ENCODE results near the gene RERE. TPM values are rescaled to one million over a fixed set of nuclear protein-coding genes. Genes with fewer than 3 reads are reported as not detected.

The RERE gene
- total RNA-seq, 1 experiment from 2014 or later, result 40.6 TPM

DNA sequence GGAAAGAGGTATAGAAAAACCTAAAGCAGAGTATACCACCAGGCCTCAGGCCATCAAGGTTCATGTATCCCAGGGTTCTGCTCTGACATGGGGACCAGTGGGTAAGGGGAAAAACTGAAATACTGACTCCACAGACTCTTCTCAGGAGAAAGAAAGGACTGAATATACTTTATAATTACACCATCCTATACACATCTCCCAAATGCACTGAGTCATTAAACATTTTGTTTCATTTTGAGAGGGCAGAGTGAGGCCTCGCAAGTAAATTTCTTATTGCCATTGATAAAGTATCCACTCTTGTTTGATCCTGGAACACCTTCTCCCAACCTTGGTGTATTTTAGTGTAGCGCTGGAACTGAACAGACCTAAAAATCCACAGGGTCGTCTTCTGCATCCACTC is 251.6 kb downstream of the RERE start:
- no peak overlapping the region for H2AFZ ChIP-seq (ENCODE audit: low read depth, low read length, poor library complexity, severe bottlenecking)
- no peaks in the 10 kb centered on the region for H3K27me3 ChIP-seq (ENCODE audit: insufficient read depth, low read length)
- H4K20me1 ChIP-seq (ENCODE audit: insufficient read depth), result no peaks in the 10 kb centered on the region
- H3K4me3 ChIP-seq (replicated peaks in 1 of 2; ENCODE audit: low read depth in 1 of 2, low read length in 2 of 2), result no peak overlapping the region
- no peak for DNase-seq (ENCODE audit: low read depth, low spot score)
- no peaks in the 10 kb centered on the region for H3K9me3 ChIP-seq (ENCODE audit: control insufficient read depth in 1 of 2, insufficient read depth in 1 of 2, low read depth in 1 of 2, low read length in 2 of 2)
- no peak for ATAC-seq
- no peak overlapping the region for H3K9ac ChIP-seq (ENCODE audit: low read length)
- CTCF ChIA-PET, result no interaction called here
- intact Hi-C loops (cut with micrococcal nuclease), result no loop called here
- H3K27ac ChIP-seq (ENCODE audit: low read depth, low read length), result no peak overlapping the region
- no peaks in the 10 kb centered on the region for H3K9me2 ChIP-seq (ENCODE audit: insufficient read depth)
- RAD21 ChIA-PET (ENCODE audit: low non-redundant PET in 1 of 2, low total read pairs in 2 of 2, uncharacterized antibody in 2 of 2, unreplicated experiment in 2 of 2), result no interaction called here
- no TSS peak for BruUV-seq (replicated peaks)
- TF ChIP-seq ZNF274 (IDR thresholded peaks at IDR 0.05; ENCODE audit: low read depth, low read length) (no peak), EZH2phosphoT487 (IDR thresholded peaks at IDR 0.05; ENCODE audit: borderline replicate concordance) (no peak)
- peaks cover 5 to 16% of the 10 kb centered on the region in 2 experiments; a peak in 3 of 4 replicates for H3K4me1 ChIP-seq (ENCODE audit: control insufficient read depth in 1 of 2, insufficient read depth in 2 of 2, low read length in 2 of 2)
- no peaks in the 10 kb centered on the region for H3K36me3 ChIP-seq (ENCODE audit: control insufficient read depth in 1 of 2, insufficient read depth in 2 of 2, low read length in 2 of 2)
- no peaks in the 10 kb centered on the region; the same call in 1 of the 2 replicates for H3K79me2 ChIP-seq (ENCODE audit: insufficient read depth, low read length)
- H3K4me2 ChIP-seq (ENCODE audit: low read length), result no peak overlapping the region
- POLR2A ChIA-PET, result no interaction called here

DNA sequence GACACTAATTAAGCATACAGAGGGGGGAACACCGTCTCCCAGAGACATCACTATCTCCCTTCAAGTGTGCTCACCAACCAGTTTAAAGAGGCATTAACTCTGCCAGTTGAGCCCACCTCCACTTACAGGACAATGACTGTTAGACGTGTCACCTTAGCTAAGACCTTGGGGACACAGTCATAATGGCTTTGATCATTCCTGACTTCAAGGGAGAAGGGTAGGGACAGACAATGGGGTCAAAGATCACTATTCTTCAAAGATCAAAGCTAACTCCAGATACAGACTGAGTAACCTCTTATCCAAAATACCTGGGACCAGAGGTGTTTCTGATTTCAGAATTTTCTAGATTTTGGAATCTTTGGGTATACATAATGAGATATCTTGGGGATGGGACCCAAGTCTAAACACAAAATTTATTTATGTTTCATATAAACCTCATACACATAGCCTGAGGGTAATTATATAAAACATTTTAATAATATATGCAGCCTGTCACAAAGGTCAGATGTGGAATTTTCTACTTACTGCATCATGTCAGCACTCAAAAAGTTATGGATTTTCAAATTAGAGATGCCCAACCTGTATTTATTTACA is 253.4 kb downstream of the RERE start:
- Histone ChIP-seq H3K9me2 (ENCODE audit: insufficient read depth) (no peaks in the 10 kb centered on the region), H2AFZ (ENCODE audit: low read depth, low read length, poor library complexity, severe bottlenecking) (no peak overlapping the region), H3K4me2 (ENCODE audit: low read length) (peak overlapping the region; percentile 21; the same call in 1 of the 2 replicates), H3K79me2 (ENCODE audit: insufficient read depth, low read length) (no peaks in the 10 kb centered on the region; the same call in 1 of the 2 replicates), H3K9me3 (ENCODE audit: control insufficient read depth in 1 of 2, insufficient read depth in 1 of 2, low read depth in 1 of 2, low read length in 2 of 2) (no peaks in the 10 kb centered on the region), H3K27me3 (ENCODE audit: insufficient read depth, low read length) (no peaks in the 10 kb centered on the region), H3K27ac (ENCODE audit: low read depth, low read length) (no peak overlapping the region), H3K36me3 (ENCODE audit: control insufficient read depth in 1 of 2, insufficient read depth in 2 of 2, low read length in 2 of 2) (no peaks in the 10 kb centered on the region), H4K20me1 (ENCODE audit: insufficient read depth) (no peaks in the 10 kb centered on the region), H3K9ac (ENCODE audit: low read length) (no peak overlapping the region), H3K4me3 (replicated peaks in 1 of 2; ENCODE audit: low read depth in 1 of 2, low read length in 2 of 2) (no peak overlapping the region), H3K4me1 (ENCODE audit: control insufficient read depth in 1 of 2, insufficient read depth in 2 of 2, low read length in 2 of 2) (peaks cover 5 to 16% of the 10 kb centered on the region in 2 experiments; a peak in 3 of 4 replicates)
- CTCF ChIA-PET, result interaction anchor here (3.6 kb wide), 2 partner anchors 163 to 286 kb away, joined by 26 to 48 read pairs; no protein-coding TSS in a partner anchor
- peak; percentile 74 for ATAC-seq
- BruUV-seq (replicated peaks), result no TSS peak
- intact Hi-C loops (cut with micrococcal nuclease), result no loop called here
- RAD21 ChIA-PET (ENCODE audit: low non-redundant PET in 1 of 2, low total read pairs in 2 of 2, uncharacterized antibody in 2 of 2, unreplicated experiment in 2 of 2), result no interaction called here
- POLR2A ChIA-PET, result no interaction called here
- TF ChIP-seq POLR2AphosphoS5 (IDR thresholded peaks at IDR 0.05; ENCODE audit: low read depth, low read length) (no peak), FOSL1 (IDR thresholded peaks at IDR 0.05; ENCODE audit: low read depth) (0 out of 2 replicates have a peak, but pooled peaks have one; percentile 7), TCF7L2 (IDR thresholded peaks at IDR 0.05; ENCODE audit: borderline replicate concordance, extremely low read depth, insufficient read depth, insufficient read length) (peak; percentile 81)
- DNase-seq (ENCODE audit: low read depth, low spot score), result no peak
